K562 (cell line): Measurements from ENCODE around the gene NDOR1. TPM values are rescaled to one million over a fixed set of nuclear protein-coding genes. Genes with fewer than 3 reads are reported as not detected.

Experiments
- BRD4 ChIP-seq: fragments of 200-600 bp; sonication (generic); IDR thresholded peaks from 2 replicates; pipeline ENCODE4 v1.6.1; 2017; ENCODE audit warnings: inconsistent platforms
- C11orf30 ChIP-seq: fragments of 450-650 bp; IDR thresholded peaks from 2 replicates; pipeline ENCODE4 v1.6.1; 2016; ENCODE audit warnings: low read depth, mild to moderate bottlenecking
- CEBPG ChIP-seq, 3 experiments: fragments of 200-800 bp in 1 of 3; sonication (Bioruptor generic) in 1 of 3; sonication (generic) in 1 of 3; formaldehyde crosslinking in 1 of 3; IDR thresholded peaks in 2 of 3; conservative IDR thresholded peaks in 1 of 3; 2 replicates each; pipeline versions ENCODE4 v1.6.1 to v1.8.0; 2016 to 2022; ENCODE audit warnings: missing compliant biosample characterization in 2 of 3, missing genetic modification characterization in 2 of 3, mild to moderate bottlenecking in 1 of 3, missing genetic modification reagents in 1 of 3
- CTBP1 ChIP-seq: fragments of 450-650 bp; IDR thresholded peaks from 2 replicates; pipeline ENCODE4 v1.6.1; 2016; ENCODE audit warnings: borderline replicate concordance
- HCFC1 ChIP-seq: IDR thresholded peaks from 2 replicates; pipeline ENCODE4 v1.6.1; 2012; ENCODE audit warnings: low read depth, low read length, improper control_type of control experiment
- HDGF ChIP-seq: fragments of 450-650 bp; IDR thresholded peaks from 2 replicates; pipeline ENCODE4 v1.6.1; 2016
- HMG20B ChIP-seq: fragments of 250-450 bp; sonication (Bioruptor Pico); IDR thresholded peaks from 2 replicates; pipeline ENCODE4 v1.5.0; 2021; ENCODE audit warnings: mild to moderate bottlenecking
- HMGXB4 ChIP-seq: sonication (generic); formaldehyde crosslinking; IDR thresholded peaks from 2 replicates; pipeline ENCODE4 v1.8.1; 2023; ENCODE audit warnings: mild to moderate bottlenecking, missing genetic modification reagents
- ILK ChIP-seq: fragments of 450-650 bp; IDR thresholded peaks from 2 replicates; pipeline ENCODE4 v1.6.1; 2016; ENCODE audit warnings: missing genetic modification characterization, low read depth, mild to moderate bottlenecking, missing compliant biosample characterization, moderate library complexity, borderline replicate concordance
- JUN ChIP-seq, 2 experiments: sonication (generic) in 1 of 2; formaldehyde crosslinking in 1 of 2; IDR thresholded peaks; 2 replicates each; pipeline versions ENCODE4 v1.6.1 to v1.8.0; 2012 to 2022; ENCODE audit warnings: borderline replicate concordance in 2 of 2, mild to moderate bottlenecking in 2 of 2, improper control_type of control experiment in 1 of 2, low read depth in 1 of 2, low read length in 1 of 2, missing genetic modification reagents in 1 of 2
- KDM1A ChIP-seq, 2 experiments: fragments of 450-650 bp; IDR thresholded peaks; 2 replicates each; pipeline ENCODE4 v1.6.1; 2016; ENCODE audit warnings: mild to moderate bottlenecking in 2 of 2
- MEF2D ChIP-seq: conservative IDR thresholded peaks from 2 replicates; pipeline ENCODE4 v1.6.1; 2016; ENCODE audit warnings: low read depth, missing genetic modification characterization, missing compliant biosample characterization
- MTF1 ChIP-seq: fragments of 250-450 bp; sonication (Bioruptor Pico); IDR thresholded peaks from 2 replicates; pipeline ENCODE4 v1.9.0; 2021; ENCODE audit warnings: moderate library complexity, mild to moderate bottlenecking, inconsistent platforms, borderline replicate concordance
- NR0B1 ChIP-seq: fragments of 450-650 bp; IDR thresholded peaks from one replicate; pipeline ENCODE4 v1.6.1; 2018; ENCODE audit warnings: mild to moderate bottlenecking, moderate library complexity; ENCODE audit not compliant: partially characterized antibody
- NUFIP1 ChIP-seq: fragments of 450-650 bp; IDR thresholded peaks from 2 replicates; pipeline ENCODE4 v1.6.1; 2018; ENCODE audit not compliant: partially characterized antibody
- PREB ChIP-seq: sonication (generic); formaldehyde crosslinking; IDR thresholded peaks from 2 replicates; pipeline ENCODE4 v1.8.1; 2023; ENCODE audit warnings: mild to moderate bottlenecking, missing genetic modification reagents
- SIRT6 ChIP-seq: IDR thresholded peaks from one replicate; pipeline ENCODE4 v1.6.1; 2012; ENCODE audit warnings: low read depth, mild to moderate bottlenecking, control low read depth, inconsistent platforms, low read length, moderate library complexity
- SMARCE1 ChIP-seq: fragments of 450-650 bp; IDR thresholded peaks from 2 replicates; pipeline ENCODE4 v1.7.1; 2016; ENCODE audit warnings: mild to moderate bottlenecking
- SRF ChIP-seq, 2 experiments: fragments of 250-450, 450-650 bp in 1 of 2; sonication (Bioruptor Pico) in 1 of 2; sonication (generic) in 1 of 2; formaldehyde crosslinking; IDR thresholded peaks; 2 replicates each; pipeline versions ENCODE4 v1.5.0 to v1.5.1; 2020 to 2022; ENCODE audit warnings: mild to moderate bottlenecking in 1 of 2, missing genetic modification reagents in 1 of 2
- TAL1 ChIP-seq: fragments of 450-650 bp; IDR thresholded peaks from 2 replicates; pipeline ENCODE4 v1.6.1; 2016; ENCODE audit warnings: mild to moderate bottlenecking
- TBP ChIP-seq: optimal IDR thresholded peaks from 2 replicates; pipeline ENCODE3; 2011; ENCODE audit warnings: low read depth, low read length, improper control_type of control experiment
- XRCC3 ChIP-seq: fragments of 450-650 bp; IDR thresholded peaks from 2 replicates; pipeline ENCODE4 v1.6.1; 2017; ENCODE audit warnings: mild to moderate bottlenecking, moderate library complexity
- XRCC4 ChIP-seq: IDR thresholded peaks from one replicate; pipeline ENCODE4 v1.6.1; 2011; ENCODE audit not compliant: insufficient read depth, insufficient read length; ENCODE audit errors: extremely low read depth
- ZBTB7A ChIP-seq: IDR thresholded peaks from 2 replicates; pipeline ENCODE4 v1.6.1; 2011; ENCODE audit warnings: low read depth, mild to moderate bottlenecking, low read length, moderate library complexity, borderline replicate concordance; ENCODE audit not compliant: control insufficient read depth
- ZNF507 ChIP-seq: conservative IDR thresholded peaks from 2 replicates; pipeline ENCODE4 v1.6.1; 2017; ENCODE audit warnings: missing genetic modification characterization, missing compliant biosample characterization
- ZNF561 ChIP-seq: fragments of 450-650 bp; formaldehyde crosslinking; conservative IDR thresholded peaks from 2 replicates; pipeline ENCODE4 v1.4.0; 2020; ENCODE audit warnings: mild to moderate bottlenecking, moderate library complexity
- polyA plus RNA-seq, 8 experiments: library from polyadenylated mRNA; depleted of rRNA in 4 of 8; stranded (reverse) in 5 of 8; unstranded in 3 of 8; fragments of >200 nt; fragmentation: Nextera tagmentation in 2 of 8; fragmentation: Illumina TruSeq in 1 of 8; extraction: Ambion mirVana in 2 of 8; extraction: Trizol in 1 of 8; gene quantifications; 2 replicates each; pipeline versions ENCODE4 v1.2.1 to v1.2.3, GENCODE V29; 2011 to 2014; ENCODE audit warnings: inconsistent platforms in 1 of 8, missing spikeins in 1 of 8
- total RNA-seq, 7 experiments: library from RNA; depleted of rRNA in 6 of 7; stranded (reverse); fragments of >200 nt in 6 of 7; fragmentation: Illumina TruSeq in 2 of 7; extraction: Trizol in 2 of 7; gene quantifications; 2 replicates each; pipeline versions ENCODE4 v1.2.1 to v1.2.3, GENCODE V29; 2011 to 2021; ENCODE audit warnings: low replicate concordance in 1 of 7

Gene NDOR1
- total and polyA plus RNA-seq, 9 of the 15 experiments (the other 6 are each of a cell fraction or from before 2014, with no cell fraction given): 0.06 to 36.9 (median 6.9) TPM

GRCh38 chr9:137218754-137219271 is 13.3 kb downstream of the NDOR1 start (continued):
- TF ChIP-seq C11orf30 (peak; percentile 58; the same call in 1 of the 2 replicates), TBP (peak; percentile 22), NR0B1 (no peak), SMARCE1 (peak; percentile 93), MEF2D (tag) (no peak; the same call in 1 of the 2 replicates), ZBTB7A (peak; percentile 78; the same call in 1 of the 2 replicates), ILK (tag) (no peak), NUFIP1 (no peak), SIRT6 (no peak), CTBP1 (peak; percentile 91; the same call in 1 of the 2 replicates), HMGXB4 (no peak; the same call in 1 of the 2 replicates), ZNF507 (tag) (no peak), SRF (CRISPR knock-in tag; IDR thresholded peaks at IDR 0.05) (0 out of 4 replicates have a peak, but pooled peaks of 1 of the 2 experiments have one; percentile 48), XRCC4 (no peak), CEBPG (CRISPR knock-in tag; IDR thresholded peaks at IDR 0.05) (no peak), CEBPG (tag; conservative IDR thresholded peaks at IDR 0.05 in 1 of 2, IDR thresholded peaks at IDR 0.05 in 1 of 2) (no peak), TAL1 (no peak), MTF1 (no peak), HMG20B (CRISPR knock-in tag) (no peak), JUN (IDR thresholded peaks at IDR 0.05; ENCODE audit: borderline replicate concordance, low read depth, low read length) (peak; percentile 70; the same call in 1 of the 2 replicates), JUN (CRISPR knock-in tag; IDR thresholded peaks at IDR 0.05; ENCODE audit: borderline replicate concordance) (no peak), BRD4 (no peak), HCFC1 (peak; percentile 37; the same call in 1 of the 2 replicates), XRCC3 (no peak), PREB (CRISPR knock-in tag) (no peak), KDM1A (IDR thresholded peaks at IDR 0.05) (peak in 1 of 2 experiments; percentile 17; a peak in 1 of 4 replicates), HDGF (no peak), ZNF561 (no peak)
